ENCODE measurements around the gene EIF4G3.

EIF4G3 gene

GRCh38 chr1:21090463-21090862 is 86.2 kb downstream of the EIF4G3 start:
- TF ChIP-seq CTCF (IDR thresholded peaks at IDR 0.05), result no peak
- peak overlapping the region in 1 of 2 experiments; percentile 8 for H3K4me3 ChIP-seq (ENCODE audit: low read depth in 1 of 2, low read length in 1 of 2)
- no peaks in the 10 kb centered on the region for H3K27me3 ChIP-seq
- H3K9me3 ChIP-seq, result no peaks in the 10 kb centered on the region
- H3K4me1 ChIP-seq (ENCODE audit: control insufficient read depth in 1 of 2, insufficient read depth in 1 of 2, low read depth in 1 of 2, low read length in 1 of 2), result peaks cover 29 to 34% of the 10 kb centered on the region in 2 experiments
- peak overlapping the region; percentile 75 for H3K27ac ChIP-seq
- H3K36me3 ChIP-seq, result peaks cover 17% of the 10 kb centered on the region

- peak overlapping the region in 1 of 2 experiments; percentile 8 for H3K4me3 ChIP-seq (ENCODE audit: low read depth in 1 of 2, low read length in 1 of 2)
These were observed 87.0 kb downstream of the EIF4G3 start for GRCh38 chr1:21089731-21090130.

GRCh38 chr1:21089299-21089698 is 87.4 kb downstream of the EIF4G3 start:
- peaks cover 20% of the 10 kb centered on the region for H3K36me3 ChIP-seq
- peak overlapping the region in 1 of 2 experiments; percentile 8 for H3K4me3 ChIP-seq (ENCODE audit: low read depth in 1 of 2, low read length in 1 of 2)
- peaks cover 29 to 34% of the 10 kb centered on the region in 2 experiments for H3K4me1 ChIP-seq (ENCODE audit: control insufficient read depth in 1 of 2, insufficient read depth in 1 of 2, low read depth in 1 of 2, low read length in 1 of 2)
- no peaks in the 10 kb centered on the region for H3K27me3 ChIP-seq
- no peaks in the 10 kb centered on the region for H3K9me3 ChIP-seq
- H3K27ac ChIP-seq, result peak overlapping the region; percentile 75
- no peak for TF ChIP-seq CTCF (IDR thresholded peaks at IDR 0.05)

More at GRCh38 chr1:21089731-21090130, 87.0 kb downstream of the EIF4G3 start:
- Histone ChIP-seq H3K36me3 (peaks cover 20% of the 10 kb centered on the region), H3K4me1 (ENCODE audit: control insufficient read depth in 1 of 2, insufficient read depth in 1 of 2, low read depth in 1 of 2, low read length in 1 of 2) (peaks cover 29 to 34% of the 10 kb centered on the region in 2 experiments), H3K9me3 (no peaks in the 10 kb centered on the region), H3K27ac (peak overlapping the region; percentile 75), H3K27me3 (no peaks in the 10 kb centered on the region)
- no peak for TF ChIP-seq CTCF (IDR thresholded peaks at IDR 0.05)

- H3K4me3 ChIP-seq (ENCODE audit: low read depth in 1 of 2, low read length in 1 of 2), result no peak overlapping the region
- H3K27ac ChIP-seq, result no peak overlapping the region
- H3K9me3 ChIP-seq, result no peaks in the 10 kb centered on the region
- TF ChIP-seq CTCF (IDR thresholded peaks at IDR 0.05), result no peak
- H3K27me3 ChIP-seq, result no peaks in the 10 kb centered on the region
- peaks cover 20% of the 10 kb centered on the region for H3K36me3 ChIP-seq
- H3K4me1 ChIP-seq (ENCODE audit: control insufficient read depth in 1 of 2, insufficient read depth in 1 of 2, low read depth in 1 of 2, low read length in 1 of 2), result peaks cover 3 to 5% of the 10 kb centered on the region in 2 experiments
These were observed 92.4 kb downstream of the EIF4G3 start for GRCh38 chr1:21084111-21084810.

- H3K36me3 ChIP-seq, result peaks cover 13% of the 10 kb centered on the region
- no peak for TF ChIP-seq CTCF (IDR thresholded peaks at IDR 0.05)
- peaks cover 2 to 8% of the 10 kb centered on the region in 2 experiments for H3K4me1 ChIP-seq (ENCODE audit: control insufficient read depth in 1 of 2, insufficient read depth in 1 of 2, low read depth in 1 of 2, low read length in 1 of 2)
These were observed 94.6 kb downstream of the EIF4G3 start for GRCh38 chr1:21082073-21082472.

More at GRCh38 chr1:21082073-21082472, 94.6 kb downstream of the EIF4G3 start:
- Histone ChIP-seq H3K27ac (no peak overlapping the region), H3K27me3 (no peaks in the 10 kb centered on the region), H3K4me3 (ENCODE audit: low read depth in 1 of 2, low read length in 1 of 2) (no peak overlapping the region), H3K9me3 (no peaks in the 10 kb centered on the region)
